ENCODE measurements around the gene RNF14.

Gene RNF14

GRCh38 chr5:141948812-141949211, 20.1 kb upstream of the RNF14 start:
- WGBS, 2 experiments, result 91 to 100% methylated on average over 2 of the region's 2 CpGs
- no peaks in the 10 kb centered on the region for H3K4me1 ChIP-seq (ENCODE audit: control insufficient read depth, insufficient read depth, low read length)
- H3K9me3 ChIP-seq (ENCODE audit: control insufficient read depth, low read length), result no peaks in the 10 kb centered on the region
- H3K27me3 ChIP-seq (ENCODE audit: control insufficient read depth, insufficient read depth, low read length, poor library complexity, severe bottlenecking), result no peaks in the 10 kb centered on the region
- H3K36me3 ChIP-seq (ENCODE audit: control insufficient read depth, insufficient read depth, low read length), result no peaks in the 10 kb centered on the region
- no peak overlapping the region for H3K27ac ChIP-seq (ENCODE audit: insufficient read depth, low read depth, low read length, poor library complexity, severe bottlenecking)
- H3K4me3 ChIP-seq (ENCODE audit: insufficient read depth, low read depth, low read length), result no peak overlapping the region

DNA sequence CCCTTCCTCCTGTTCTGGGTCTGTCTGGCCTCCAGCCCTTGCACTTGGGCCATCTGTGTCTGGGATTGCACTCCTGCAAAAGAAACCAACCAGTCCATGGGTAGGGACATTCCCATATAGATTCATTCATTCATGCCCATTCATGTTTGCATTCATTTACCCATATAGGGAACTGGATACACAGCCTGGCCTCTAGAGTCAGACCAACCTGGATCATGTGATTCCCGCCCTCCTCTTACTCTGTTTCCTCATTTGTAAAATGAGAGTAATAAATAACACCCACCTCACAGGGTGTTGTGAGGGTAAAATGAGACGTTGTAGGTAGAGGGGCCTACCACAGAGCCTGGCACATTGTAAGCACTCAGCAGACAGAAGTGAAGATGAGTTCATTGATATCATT, 19.4 kb upstream of the RNF14 start:
- no peaks in the 10 kb centered on the region for H3K36me3 ChIP-seq (ENCODE audit: control insufficient read depth, insufficient read depth, low read length)
- no peak overlapping the region for H3K4me3 ChIP-seq (ENCODE audit: insufficient read depth, low read depth, low read length)
- no peaks in the 10 kb centered on the region for H3K4me1 ChIP-seq (ENCODE audit: control insufficient read depth, insufficient read depth, low read length)
- H3K27me3 ChIP-seq (ENCODE audit: control insufficient read depth, insufficient read depth, low read length, poor library complexity, severe bottlenecking), result no peaks in the 10 kb centered on the region
- no peaks in the 10 kb centered on the region for H3K9me3 ChIP-seq (ENCODE audit: control insufficient read depth, low read length)
- no peak overlapping the region for H3K27ac ChIP-seq (ENCODE audit: insufficient read depth, low read depth, low read length, poor library complexity, severe bottlenecking)
- WGBS, 2 experiments, result 83 to 92% methylated on average over 1 to 2 of the region's 2 CpGs

- Histone ChIP-seq H3K27ac (ENCODE audit: insufficient read depth, low read depth, low read length, poor library complexity, severe bottlenecking) (no peak overlapping the region), H3K9me3 (ENCODE audit: control insufficient read depth, low read length) (no peaks in the 10 kb centered on the region), H3K4me1 (ENCODE audit: control insufficient read depth, insufficient read depth, low read length) (no peaks in the 10 kb centered on the region), H3K36me3 (ENCODE audit: control insufficient read depth, insufficient read depth, low read length) (no peaks in the 10 kb centered on the region), H3K4me3 (ENCODE audit: insufficient read depth, low read depth, low read length) (no peak overlapping the region), H3K27me3 (ENCODE audit: control insufficient read depth, insufficient read depth, low read length, poor library complexity, severe bottlenecking) (no peaks in the 10 kb centered on the region)
- WGBS, 2 experiments, result 94% methylated on average over 3 of the region's 3 CpGs
Observed at GRCh38 chr5:141950207-141951005, 18.5 kb upstream of the RNF14 start.

GRCh38 chr5:141951332-141951781, 17.5 kb upstream of the RNF14 start:
- no peaks in the 10 kb centered on the region for H3K4me1 ChIP-seq (ENCODE audit: control insufficient read depth, insufficient read depth, low read length)
- no peak overlapping the region for H3K4me3 ChIP-seq (ENCODE audit: insufficient read depth, low read depth, low read length)
- no peaks in the 10 kb centered on the region for H3K36me3 ChIP-seq (ENCODE audit: control insufficient read depth, insufficient read depth, low read length)
- H3K27ac ChIP-seq (ENCODE audit: insufficient read depth, low read depth, low read length, poor library complexity, severe bottlenecking), result no peak overlapping the region
- WGBS, 2 experiments, result 54 to 55% methylated on average over 9 of the region's 9 CpGs
- H3K9me3 ChIP-seq (ENCODE audit: control insufficient read depth, low read length), result no peaks in the 10 kb centered on the region
- no peaks in the 10 kb centered on the region for H3K27me3 ChIP-seq (ENCODE audit: control insufficient read depth, insufficient read depth, low read length, poor library complexity, severe bottlenecking)

- Histone ChIP-seq H3K9me3 (ENCODE audit: control insufficient read depth, low read length) (no peaks in the 10 kb centered on the region), H3K36me3 (ENCODE audit: control insufficient read depth, insufficient read depth, low read length) (no peaks in the 10 kb centered on the region), H3K4me3 (ENCODE audit: insufficient read depth, low read depth, low read length) (no peak overlapping the region), H3K27me3 (ENCODE audit: control insufficient read depth, insufficient read depth, low read length, poor library complexity, severe bottlenecking) (no peaks in the 10 kb centered on the region), H3K27ac (ENCODE audit: insufficient read depth, low read depth, low read length, poor library complexity, severe bottlenecking) (no peak overlapping the region), H3K4me1 (ENCODE audit: control insufficient read depth, insufficient read depth, low read length) (no peaks in the 10 kb centered on the region)
- 74 to 84% methylated on average over 2 of the region's 2 CpGs for WGBS, 2 experiments
Observed at GRCh38 chr5:141952020-141952419, 16.9 kb upstream of the RNF14 start.

DNA sequence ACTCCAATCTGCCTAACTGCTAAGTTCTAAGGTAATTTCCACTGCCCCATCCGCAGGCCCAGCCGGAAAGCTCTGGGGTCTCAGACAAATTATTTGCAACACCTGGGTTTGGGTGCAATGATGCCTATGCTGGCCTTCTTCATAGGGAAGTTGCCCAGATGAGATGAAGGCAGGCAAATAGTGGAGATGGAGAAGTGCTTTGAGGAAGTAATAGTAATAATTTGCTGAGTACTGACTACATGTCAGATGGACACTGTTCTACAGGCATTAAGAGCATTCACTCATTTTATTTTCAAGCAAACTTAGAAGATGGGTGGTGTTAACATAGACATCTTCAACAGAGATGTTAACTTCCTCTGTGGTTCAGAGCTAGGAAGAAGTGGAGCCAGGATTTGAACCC, 14.7 kb upstream of the RNF14 start:
- no peaks in the 10 kb centered on the region for H3K4me1 ChIP-seq (ENCODE audit: control insufficient read depth, insufficient read depth, low read length)
- no peaks in the 10 kb centered on the region for H3K27me3 ChIP-seq (ENCODE audit: control insufficient read depth, insufficient read depth, low read length, poor library complexity, severe bottlenecking)
- H3K36me3 ChIP-seq (ENCODE audit: control insufficient read depth, insufficient read depth, low read length), result no peaks in the 10 kb centered on the region
- WGBS, 2 experiments, result 96 to 100% methylated on average over 2 of the region's 2 CpGs
- no peak overlapping the region for H3K4me3 ChIP-seq (ENCODE audit: insufficient read depth, low read depth, low read length)
- no peaks in the 10 kb centered on the region for H3K9me3 ChIP-seq (ENCODE audit: control insufficient read depth, low read length)
- no peak overlapping the region for H3K27ac ChIP-seq (ENCODE audit: insufficient read depth, low read depth, low read length, poor library complexity, severe bottlenecking)

DNA sequence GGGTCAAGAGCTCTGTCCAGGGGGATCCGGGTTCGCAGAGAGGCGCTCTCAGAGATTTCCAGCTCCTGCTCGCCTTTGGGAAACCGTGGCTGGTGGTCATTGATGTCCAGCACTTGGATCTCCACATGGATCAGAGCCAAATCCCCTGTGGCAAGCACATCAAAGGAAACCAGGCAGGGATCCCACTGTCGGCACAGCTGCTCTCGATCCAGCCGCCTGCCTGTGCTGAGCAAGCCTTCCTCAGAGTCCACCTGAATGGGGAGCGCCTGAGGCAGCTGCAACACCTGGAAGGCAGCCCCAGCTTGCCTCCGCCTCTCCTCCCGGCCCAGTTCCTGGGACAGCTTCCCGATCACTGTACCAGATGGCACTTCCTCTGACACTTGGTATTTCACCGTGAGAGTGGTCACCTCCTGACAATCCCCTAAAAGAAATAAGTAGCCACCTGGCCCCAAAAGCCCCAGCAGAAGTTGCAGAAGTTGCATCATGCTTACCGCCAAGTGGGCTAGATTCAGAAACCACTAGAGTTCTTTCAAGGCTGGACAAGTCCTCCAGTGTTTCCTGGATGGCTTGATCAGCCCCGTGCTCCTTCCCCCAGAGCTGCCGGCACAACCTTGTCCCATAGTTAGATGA, 11.4 kb upstream of the RNF14 start:
- Histone ChIP-seq H3K27me3 (ENCODE audit: control insufficient read depth, insufficient read depth, low read length, poor library complexity, severe bottlenecking) (no peaks in the 10 kb centered on the region), H3K4me3 (ENCODE audit: insufficient read depth, low read depth, low read length) (no peak overlapping the region), H3K4me1 (ENCODE audit: control insufficient read depth, insufficient read depth, low read length) (peaks cover 8% of the 10 kb centered on the region), H3K36me3 (ENCODE audit: control insufficient read depth, insufficient read depth, low read length) (no peaks in the 10 kb centered on the region), H3K9me3 (ENCODE audit: control insufficient read depth, low read length) (no peaks in the 10 kb centered on the region), H3K27ac (ENCODE audit: insufficient read depth, low read depth, low read length, poor library complexity, severe bottlenecking) (no peak overlapping the region)
- WGBS, 2 experiments, result 90 to 93% methylated on average over 16 of the region's 16 CpGs

- no peak within 1 kb of the TSS for H3K27ac ChIP-seq (ENCODE audit: insufficient read depth, low read depth, low read length, poor library complexity, severe bottlenecking)
- no peak within 1 kb of the TSS for H3K4me3 ChIP-seq (ENCODE audit: insufficient read depth, low read depth, low read length)
- H3K36me3 ChIP-seq (ENCODE audit: control insufficient read depth, insufficient read depth, low read length), result no peaks in the 10 kb centered on the region
- 63 to 67% methylated on average over 7 of the region's 7 CpGs for WGBS, 2 experiments
- peaks cover 8% of the 10 kb centered on the region for H3K4me1 ChIP-seq (ENCODE audit: control insufficient read depth, insufficient read depth, low read length)
- H3K9me3 ChIP-seq (ENCODE audit: control insufficient read depth, low read length), result no peaks in the 10 kb centered on the region
- no peaks in the 10 kb centered on the region for H3K27me3 ChIP-seq (ENCODE audit: control insufficient read depth, insufficient read depth, low read length, poor library complexity, severe bottlenecking)
Observed at GRCh38 chr5:141958113-141958512, 10.8 kb upstream of the RNF14 start, which contains the start of gene PCDH12. PCDH12 (minus strand) TSS chr5:141958202; CDS start chr5:141957851, 351 bp downstream.

- Histone ChIP-seq H3K4me3 (ENCODE audit: insufficient read depth, low read depth, low read length) (no peak overlapping the region), H3K9me3 (ENCODE audit: control insufficient read depth, low read length) (no peaks in the 10 kb centered on the region)
- WGBS, 2 experiments, result 85 to 86% methylated on average over 8 of the region's 8 CpGs
Observed at GRCh38 chr5:141958546-141959172, 10.2 kb upstream of the RNF14 start.

DNA sequence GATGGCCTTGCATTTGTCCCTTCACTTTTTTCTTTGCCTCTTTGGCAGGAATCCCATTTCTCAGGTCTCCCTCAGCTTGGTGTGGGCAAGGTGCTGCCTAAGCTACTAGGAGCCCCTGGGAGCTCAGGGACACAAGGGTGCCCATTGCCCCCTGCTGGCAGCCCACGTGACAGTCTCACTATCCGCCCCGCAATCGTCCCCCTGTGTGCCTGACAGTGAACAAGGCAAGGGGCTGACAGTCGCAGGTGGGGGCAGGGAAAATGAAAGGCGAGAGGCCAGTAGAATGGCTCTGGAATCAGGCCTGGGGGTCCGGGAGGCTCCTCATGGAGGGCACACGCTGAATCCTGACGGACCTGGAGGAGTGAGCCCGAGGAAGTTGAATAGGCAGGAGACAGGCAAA, 8.9 kb upstream of the RNF14 start:
- Histone ChIP-seq H3K9me3 (ENCODE audit: control insufficient read depth, low read length) (no peaks in the 10 kb centered on the region), H3K27ac (ENCODE audit: insufficient read depth, low read depth, low read length, poor library complexity, severe bottlenecking) (no peak overlapping the region), H3K27me3 (ENCODE audit: control insufficient read depth, insufficient read depth, low read length, poor library complexity, severe bottlenecking) (no peaks in the 10 kb centered on the region), H3K36me3 (ENCODE audit: control insufficient read depth, insufficient read depth, low read length) (no peaks in the 10 kb centered on the region), H3K4me3 (ENCODE audit: insufficient read depth, low read depth, low read length) (no peak overlapping the region), H3K4me1 (ENCODE audit: control insufficient read depth, insufficient read depth, low read length) (peaks cover 8% of the 10 kb centered on the region)
- WGBS, 2 experiments, result 60 to 64% methylated on average over 10 of the region's 10 CpGs

More at GRCh38 chr5:141958546-141959172, 10.2 kb upstream of the RNF14 start:
- Histone ChIP-seq H3K27ac (ENCODE audit: insufficient read depth, low read depth, low read length, poor library complexity, severe bottlenecking) (no peak overlapping the region), H3K4me1 (ENCODE audit: control insufficient read depth, insufficient read depth, low read length) (peaks cover 8% of the 10 kb centered on the region), H3K27me3 (ENCODE audit: control insufficient read depth, insufficient read depth, low read length, poor library complexity, severe bottlenecking) (no peaks in the 10 kb centered on the region), H3K36me3 (ENCODE audit: control insufficient read depth, insufficient read depth, low read length) (no peaks in the 10 kb centered on the region)

All from ectodermal cell (in vitro differentiated cells).